Forelimb muscle (tissue), 1 donor: ENCODE data around the gene FBP2. TPM values are rescaled to one million over a fixed set of nuclear protein-coding genes. Genes with fewer than 3 reads are reported as not detected.

Experiments
- polyA plus RNA-seq: library from polyadenylated mRNA; unstranded; fragments of 120-200 nt; gene quantifications from one replicate; pipeline ENCODE4 v1.2.1, GENCODE V29; 2013; ENCODE audit not compliant: insufficient read length

Gene FBP2
- polyA plus RNA-seq, 1 donor = 91.5 TPM

Other genes starting within 250 kb of the FBP2 start
- gene PCAT7, start 38.7 kb downstream of the FBP2 start, polyA plus RNA-seq = 7.9 TPM
- gene FBP1, start 45.7 kb upstream of the FBP2 start, polyA plus RNA-seq = 0.53 TPM
- gene AOPEP, start 132.9 kb upstream of the FBP2 start, polyA plus RNA-seq = 43.0 TPM